CD4-positive, alpha-beta T cell treated with Interferon alpha-2 for 1 hour (primary cell): ENCODE results near the gene C5orf47.
A peak's percentile ranks its signal among the peaks of the same experiment; 100 is the strongest.

Experiments used
- DNase-seq, 2 donors: peaks; one replicate each; pipeline ENCODE4 v3.0.0-alpha.2; 2020 to 2022

The C5orf47 gene, protein sequence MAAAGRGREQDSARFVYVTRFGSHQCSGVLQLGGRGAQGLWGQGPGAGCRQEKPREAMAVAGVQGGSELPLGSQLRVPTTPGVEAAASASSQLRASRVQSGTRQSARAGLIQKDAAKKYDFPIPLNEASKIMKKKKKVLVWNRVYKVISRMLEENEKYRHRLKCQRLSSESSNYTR

DNA sequence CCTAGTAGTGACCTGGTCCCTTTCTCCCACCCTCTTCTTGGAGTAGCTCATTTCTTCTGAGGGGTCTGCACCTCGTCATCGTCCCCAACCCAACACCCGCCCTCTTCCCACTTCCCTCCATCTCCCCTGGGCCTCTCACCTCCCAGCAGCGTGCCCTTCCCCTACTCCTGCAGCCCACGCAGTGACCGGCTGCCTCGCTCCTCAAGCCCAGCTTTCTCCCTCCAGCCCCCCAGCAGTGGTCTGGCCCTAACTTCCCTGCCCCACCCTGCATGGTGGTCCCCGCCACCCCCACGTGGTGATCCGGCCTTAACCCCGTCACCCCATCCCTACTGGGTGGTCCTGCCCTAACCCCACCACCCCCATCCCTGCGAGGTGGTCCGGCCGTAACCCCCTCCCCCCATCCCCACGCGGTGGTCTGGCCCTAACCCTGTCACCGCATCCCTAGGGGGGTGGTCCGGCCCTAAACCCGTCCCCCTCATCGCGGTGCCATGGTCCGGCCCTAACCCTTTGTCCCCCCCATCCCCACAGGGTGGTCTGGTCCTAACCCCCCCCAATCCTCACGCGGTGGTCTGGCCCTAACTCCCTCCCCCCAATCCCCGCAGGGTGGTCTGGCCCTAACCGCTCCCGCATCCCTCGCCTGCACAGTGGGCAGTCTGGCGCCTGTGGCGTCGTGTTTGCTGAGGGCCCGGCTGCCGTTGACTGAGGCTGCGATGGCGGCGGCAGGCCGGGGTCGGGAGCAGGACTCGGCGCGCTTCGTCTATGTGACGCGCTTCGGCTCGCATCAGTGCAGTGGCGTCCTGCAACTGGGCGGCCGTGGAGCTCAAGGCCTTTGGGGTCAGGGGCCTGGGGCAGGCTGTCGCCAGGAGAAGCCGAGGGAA, at the start of gene C5orf47:
TSS of gene C5orf47 (plus strand) at position 617 of the 878 bp plus-strand sequence. CDS start at position 711, 94 bp downstream.
- no peak for DNase-seq

DNA sequence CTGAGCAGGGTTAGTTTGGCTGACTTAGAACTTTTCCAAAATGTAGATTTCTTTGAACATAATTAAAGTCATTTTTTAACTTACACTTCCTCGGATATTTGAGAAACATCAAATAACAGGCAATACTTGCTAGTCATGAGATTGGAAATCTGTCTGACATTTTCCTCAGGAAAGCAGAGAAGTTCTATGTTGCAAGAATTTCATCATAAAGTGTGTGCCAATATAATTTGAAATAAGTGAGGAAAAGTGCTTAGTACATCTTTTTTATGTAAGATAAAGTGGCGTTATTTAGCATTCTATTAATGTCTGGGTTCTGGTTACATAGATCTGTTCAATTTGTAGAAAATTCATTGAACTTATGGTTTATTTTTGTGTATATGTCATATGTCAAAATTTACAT, 48.7 kb upstream of the C5orf47 start:
- DNase-seq = no peak

DNA sequence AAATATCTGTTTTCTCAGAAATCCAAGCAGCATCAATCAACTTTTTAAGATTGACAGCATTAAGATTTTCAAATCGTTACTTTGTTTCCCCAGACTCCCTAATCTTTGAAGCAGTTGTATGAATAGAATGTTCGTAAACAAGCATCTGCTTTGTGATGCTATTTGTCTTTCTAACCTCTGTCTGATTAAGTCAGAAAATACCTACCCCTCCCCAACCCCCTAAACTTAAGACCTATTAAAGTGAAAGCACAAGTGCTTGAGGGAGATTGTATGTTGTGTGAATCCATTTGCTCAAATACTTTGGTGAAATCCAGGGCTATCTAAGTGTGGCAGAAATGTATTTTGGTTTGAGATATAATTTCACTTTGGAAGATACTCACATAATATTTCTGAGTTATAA, 47.9 kb upstream of the C5orf47 start:
- DNase-seq = no peak

DNA sequence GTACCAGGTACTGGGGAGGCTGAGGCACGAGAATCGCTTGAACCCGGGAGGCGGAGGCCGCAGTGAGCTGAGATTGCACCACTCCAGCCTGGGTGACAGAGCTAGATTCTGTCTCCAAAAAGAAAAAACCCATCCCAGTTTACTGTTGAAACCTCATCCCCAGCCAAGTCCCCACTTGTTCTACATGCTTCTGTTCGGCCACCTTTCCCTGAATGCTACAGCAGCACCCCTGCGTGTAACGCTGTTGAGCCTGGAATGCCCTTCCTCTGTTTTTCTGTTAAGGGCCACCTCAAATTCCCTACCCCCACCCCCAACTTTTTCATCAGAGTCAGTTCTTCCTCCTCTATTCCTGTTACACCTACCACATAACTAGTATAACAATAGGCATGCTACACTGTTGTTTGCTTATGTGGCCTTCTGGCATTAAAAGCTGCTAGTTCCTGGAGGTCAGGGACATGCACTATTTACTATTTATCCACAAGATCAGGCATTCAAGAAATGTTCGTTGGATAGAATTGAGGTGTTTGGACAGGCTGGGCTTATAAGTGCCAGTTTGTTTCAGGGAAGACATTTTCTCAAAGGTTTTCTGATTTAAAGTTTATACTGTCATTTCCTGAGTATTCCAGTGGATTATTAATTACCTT, 47.1 kb upstream of the C5orf47 start:
- DNase-seq = no peak

DNA sequence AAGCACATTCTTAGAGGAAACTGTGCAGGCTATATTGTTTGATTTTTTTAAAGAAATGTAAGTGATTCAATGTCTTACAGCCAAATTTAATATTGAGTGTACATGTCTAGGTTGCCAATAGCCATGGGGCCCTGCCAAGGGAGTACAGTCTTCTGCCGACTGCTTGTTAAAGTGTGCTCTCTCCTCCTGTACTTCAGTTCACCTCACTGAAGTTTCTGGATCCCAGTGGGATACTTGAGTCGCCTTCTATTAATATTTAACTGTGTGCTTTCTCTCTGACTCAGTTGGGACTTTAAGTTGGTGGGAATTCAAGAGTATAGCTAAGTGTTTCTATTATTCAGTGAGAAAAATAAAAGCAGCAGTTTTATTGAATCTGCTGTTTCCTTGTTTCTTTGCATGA, 44.5 kb upstream of the C5orf47 start:
- DNase-seq = no peak

DNA sequence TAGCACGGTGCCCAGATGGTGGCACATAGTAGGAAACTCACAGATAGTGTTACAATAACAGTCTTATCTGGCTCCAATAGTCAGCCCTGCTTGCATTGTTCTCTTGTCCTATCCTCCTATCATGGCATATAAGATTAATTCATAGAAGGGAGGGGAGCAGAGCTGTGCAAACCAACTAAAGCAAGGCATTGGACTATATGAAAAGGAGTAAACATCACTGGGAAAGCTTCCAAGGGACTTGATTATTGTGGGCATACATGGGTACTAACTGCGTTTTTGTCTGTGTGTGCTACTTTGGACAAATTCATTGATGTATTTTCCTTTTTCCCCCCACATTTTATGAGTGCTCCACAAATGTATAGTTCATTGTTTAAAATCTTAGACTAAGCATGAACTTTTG, 43.8 kb upstream of the C5orf47 start:
- no peak for DNase-seq

DNA sequence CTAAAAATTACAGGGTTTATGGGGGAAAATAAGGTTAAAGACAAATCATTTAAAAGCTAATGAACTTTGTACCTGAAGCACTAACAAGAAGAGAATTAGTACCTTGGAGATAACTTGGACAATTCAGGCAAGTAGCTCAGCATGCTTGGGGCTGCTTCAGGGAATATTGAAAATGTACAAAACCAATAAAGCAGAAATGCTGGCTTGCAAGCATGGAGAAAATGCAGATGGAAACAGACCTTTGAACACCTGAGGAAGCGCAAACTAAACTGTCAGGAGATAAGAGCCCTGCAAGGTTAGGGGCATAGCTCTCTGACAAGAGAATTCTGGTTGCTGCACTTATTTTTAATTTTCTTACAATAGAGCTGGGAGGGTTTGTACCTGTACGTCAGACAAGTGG, 42.6 kb upstream of the C5orf47 start:
- DNase-seq = no peak

DNA sequence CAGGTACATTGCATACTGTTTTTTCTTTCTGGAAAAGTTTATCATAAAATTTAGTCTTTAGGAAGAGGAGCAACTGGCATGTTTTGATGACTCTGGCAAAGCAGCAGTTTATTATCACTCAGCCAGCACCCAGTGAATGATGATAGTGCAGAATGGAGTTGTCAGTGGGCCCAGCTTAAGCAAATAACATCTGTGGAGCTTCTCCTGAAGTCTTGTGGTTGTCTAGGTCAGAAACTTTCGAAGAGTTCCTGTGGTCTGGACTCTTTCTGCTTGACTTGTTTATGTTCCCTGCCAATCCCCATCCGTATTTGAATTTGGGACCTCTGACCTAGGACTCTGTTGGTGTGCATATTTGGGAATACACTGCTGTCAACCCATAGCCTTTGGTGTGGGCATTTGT, 38.1 kb upstream of the C5orf47 start:
- DNase-seq = no peak

DNA sequence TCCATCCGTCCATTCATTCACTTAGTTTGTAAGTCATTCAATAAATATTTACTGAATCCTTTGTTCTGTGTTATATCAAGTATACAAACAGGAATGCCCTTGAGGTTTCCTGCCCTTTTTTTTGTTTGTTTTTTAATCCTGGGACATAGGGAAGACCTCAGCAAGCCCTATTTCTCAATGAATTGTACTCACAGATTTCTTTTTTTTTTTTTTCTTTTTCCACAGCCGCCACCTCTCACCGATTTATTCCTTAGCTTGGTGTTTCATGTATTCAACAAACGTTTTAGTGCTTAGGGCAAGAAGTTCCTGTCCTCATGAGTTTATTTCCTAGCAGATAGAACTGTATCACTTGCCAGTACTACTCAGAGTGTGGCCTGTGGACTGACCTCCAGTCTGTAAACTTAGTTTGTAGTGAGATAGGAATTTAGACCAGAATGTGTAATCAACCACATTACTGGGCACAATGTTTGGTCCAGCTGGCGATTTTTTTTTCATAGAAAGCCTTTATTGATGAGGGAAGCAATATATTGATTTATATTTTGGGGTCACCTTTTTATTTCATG, 35.4 kb upstream of the C5orf47 start:
- no peak for DNase-seq

DNA sequence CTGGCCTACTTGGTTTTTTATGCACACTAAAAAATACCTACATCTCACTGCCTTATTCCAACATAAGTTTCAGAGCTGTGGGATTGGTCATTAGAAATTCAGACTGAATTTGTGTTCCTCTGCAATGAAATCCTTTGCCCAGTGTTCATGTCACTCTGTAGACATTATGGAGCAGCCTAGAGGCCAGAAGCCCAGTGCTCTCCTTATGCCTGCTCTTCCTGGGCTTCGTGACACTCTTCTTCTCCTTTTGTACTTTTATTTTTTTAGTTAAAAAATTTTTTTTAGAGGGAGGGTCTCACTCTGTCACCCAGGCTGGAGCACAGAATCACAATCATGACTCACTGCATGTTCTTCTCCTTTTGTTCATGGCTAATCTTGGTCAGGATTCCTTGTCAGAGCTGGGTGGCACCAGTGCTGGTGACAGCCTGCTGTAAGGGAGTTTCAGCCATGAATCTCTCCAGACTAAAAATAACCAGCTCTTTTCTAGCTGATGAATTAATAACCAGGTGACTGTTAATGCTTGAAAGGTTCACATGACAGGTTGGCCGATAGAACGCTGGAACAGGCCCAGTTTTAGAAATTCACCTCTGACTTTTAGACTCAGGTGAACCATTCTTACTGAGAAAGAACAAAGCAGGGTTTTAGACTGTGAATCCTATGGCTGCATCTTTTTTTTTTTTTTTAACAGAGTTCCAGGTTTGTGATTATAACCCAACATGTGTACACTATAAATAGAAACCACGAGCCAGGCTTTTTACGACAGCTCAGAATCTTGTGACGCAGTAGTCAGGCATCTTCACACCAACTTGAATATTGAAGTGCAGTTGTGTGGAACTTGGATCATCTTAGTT, 34.1 kb upstream of the C5orf47 start:
- DNase-seq = no peak

DNA sequence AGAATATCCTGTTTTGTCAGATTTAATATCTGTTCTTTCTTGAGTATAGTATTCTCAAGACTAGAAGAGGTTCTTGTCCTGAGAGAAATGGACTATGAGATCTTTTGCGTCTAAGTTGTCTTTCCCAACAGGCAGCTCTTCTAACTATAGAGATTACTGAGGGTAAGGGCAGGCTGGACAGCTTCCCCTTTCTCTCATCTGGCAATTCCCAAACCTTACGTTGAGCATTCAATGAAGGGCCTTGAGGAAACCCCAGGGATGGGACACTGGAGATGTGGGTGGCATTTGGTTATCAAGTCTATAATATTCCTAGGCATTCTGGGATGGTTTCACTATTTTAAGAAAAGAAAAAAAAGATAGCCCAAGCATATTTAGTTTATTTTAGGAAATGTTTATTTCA, 28.0 kb upstream of the C5orf47 start:
- DNase-seq = no peak

DNA sequence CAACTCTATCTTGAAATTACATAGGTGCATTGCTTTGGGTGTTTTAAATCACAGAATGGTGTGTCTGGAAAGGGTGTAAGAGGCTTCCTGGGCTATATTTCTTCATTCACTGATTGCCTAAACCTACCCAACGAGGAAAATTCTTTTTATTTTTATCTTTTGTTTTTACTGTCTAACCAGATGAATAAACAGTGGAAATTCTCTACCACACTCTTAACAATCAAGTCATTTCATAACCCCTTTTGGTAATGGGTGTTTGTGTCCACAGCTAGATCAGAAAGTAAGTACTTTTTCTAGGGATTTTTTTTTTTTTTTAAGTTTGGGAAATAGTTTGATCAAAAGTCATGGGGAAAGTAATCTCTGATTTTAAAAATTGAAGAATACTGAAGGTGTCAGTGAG, 27.6 kb upstream of the C5orf47 start:
- DNase-seq = no peak

DNA sequence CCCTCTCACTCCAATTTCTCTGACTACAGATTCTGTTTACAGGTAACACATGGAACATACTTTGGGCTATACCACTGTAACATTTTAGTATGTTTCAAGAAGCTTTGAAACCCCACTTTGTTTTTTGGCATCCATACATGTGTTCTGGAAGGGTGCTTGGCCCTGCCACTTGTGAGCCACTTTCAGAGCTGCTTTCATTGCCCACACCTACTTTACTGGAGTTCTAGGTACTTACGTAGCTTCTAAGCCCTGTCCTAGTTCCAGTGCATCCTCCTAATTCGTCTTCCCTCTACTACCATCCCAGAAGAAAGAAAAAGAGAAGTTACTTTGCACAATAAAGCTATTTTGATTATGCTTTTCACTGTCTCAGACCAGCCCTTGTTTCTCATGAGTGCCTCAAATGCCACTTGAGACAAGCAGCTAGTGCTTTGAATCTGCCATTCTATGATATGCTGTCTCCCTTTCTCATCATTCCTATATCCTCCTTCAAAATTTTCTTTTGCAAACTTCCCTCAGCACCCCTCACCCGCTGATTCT, 26.5 kb upstream of the C5orf47 start:
- no peak for DNase-seq

DNA sequence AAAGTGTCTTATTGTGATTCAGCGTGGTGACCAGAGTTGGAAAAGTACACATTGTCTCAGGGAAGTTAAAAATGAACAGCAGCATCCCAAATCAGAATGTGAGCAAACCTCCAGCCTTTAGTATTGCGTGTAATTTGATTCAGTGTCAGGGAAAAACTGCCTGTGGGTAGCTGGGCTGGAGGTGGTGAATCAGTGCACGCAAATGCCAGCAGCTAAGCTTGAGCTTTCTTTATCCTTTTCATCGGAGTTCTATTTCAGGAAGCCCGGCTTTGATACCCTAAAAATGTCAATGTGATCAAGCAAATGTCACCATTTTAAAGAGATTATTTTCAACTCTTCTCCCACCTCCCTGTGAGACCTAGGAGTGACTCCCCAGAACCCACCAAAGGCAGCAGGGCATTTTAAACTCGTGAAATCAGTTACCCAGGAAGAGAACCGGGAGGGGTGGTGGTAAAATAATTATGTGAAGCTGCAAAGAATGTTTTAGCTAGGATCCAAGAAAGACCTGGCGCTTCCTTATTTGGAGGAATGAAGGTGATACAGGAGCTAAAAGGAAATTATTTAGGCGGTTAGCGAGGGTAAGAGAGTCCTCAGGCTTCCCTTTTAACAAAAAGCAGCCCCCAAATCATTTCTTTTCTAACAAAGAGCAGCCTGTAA, 25.7 kb upstream of the C5orf47 start:
- no peak for DNase-seq

DNA sequence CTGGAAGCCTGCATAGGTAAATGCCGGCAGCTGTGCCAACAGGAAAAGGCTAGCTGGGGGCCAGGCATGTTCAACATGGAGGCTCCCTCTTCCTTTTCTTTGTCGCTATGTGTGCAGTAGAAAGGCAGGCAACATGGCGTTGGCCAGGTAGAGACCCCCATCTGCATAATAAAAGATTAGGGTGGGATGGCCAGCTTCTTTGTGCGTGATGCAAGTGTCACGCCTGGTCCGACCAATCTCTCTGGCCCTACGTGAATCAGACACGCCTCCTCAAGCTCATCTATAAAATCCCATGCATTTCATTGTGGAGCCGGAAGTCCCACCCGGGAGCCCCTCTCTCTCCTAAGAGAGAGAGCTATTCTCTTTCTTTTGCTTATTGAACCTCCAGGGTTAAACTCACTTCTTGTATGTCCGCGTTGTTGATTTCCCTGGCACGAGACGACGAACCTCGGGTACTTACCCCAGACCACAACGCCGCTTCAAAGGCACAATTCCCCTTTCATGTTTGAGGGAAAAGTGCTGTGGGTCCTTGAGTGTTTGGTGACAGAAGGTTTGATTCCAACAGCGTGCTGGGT, 25.0 kb upstream of the C5orf47 start:
- peak in 1 of 2 donors; percentile 36 for DNase-seq

DNA sequence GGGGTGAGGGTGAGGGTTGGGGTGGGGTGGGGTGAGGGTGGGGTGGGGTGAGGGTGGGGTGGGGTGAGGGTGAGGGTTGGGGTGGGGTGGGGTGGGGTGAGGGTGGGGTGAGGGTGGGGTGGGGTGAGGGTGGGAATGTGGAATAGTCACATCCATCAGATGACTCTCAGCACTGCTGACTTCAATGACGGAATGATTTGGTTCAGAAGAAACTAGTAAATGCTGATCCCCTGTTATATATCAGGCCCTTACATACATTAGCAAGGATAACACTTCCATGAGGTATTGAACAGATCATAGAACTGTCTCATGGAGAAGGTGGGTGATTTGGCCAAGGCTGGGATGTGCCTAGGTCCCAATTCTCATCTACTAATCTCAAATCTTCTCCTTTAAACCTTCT, 24.5 kb upstream of the C5orf47 start:
- no peak for DNase-seq

DNA sequence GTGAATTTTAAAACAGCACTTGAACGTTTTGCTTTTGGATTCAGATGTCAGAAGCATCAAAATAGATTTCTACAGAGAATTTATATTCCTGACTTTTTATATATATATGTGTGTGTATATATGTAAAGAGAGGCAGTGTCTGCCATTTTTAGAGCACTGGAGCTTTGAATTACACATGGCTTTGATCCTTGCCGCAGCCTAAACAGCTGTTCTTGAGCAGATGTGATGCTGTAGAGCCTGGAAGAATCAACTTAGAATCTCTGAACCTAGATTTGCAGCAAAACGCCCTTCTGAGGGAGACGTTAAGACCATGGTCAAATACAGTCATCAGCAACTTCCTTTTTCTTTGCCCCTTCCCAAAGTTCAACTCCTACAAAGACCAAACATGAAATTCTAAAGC, 21.7 kb upstream of the C5orf47 start:
- no peak for DNase-seq

DNA sequence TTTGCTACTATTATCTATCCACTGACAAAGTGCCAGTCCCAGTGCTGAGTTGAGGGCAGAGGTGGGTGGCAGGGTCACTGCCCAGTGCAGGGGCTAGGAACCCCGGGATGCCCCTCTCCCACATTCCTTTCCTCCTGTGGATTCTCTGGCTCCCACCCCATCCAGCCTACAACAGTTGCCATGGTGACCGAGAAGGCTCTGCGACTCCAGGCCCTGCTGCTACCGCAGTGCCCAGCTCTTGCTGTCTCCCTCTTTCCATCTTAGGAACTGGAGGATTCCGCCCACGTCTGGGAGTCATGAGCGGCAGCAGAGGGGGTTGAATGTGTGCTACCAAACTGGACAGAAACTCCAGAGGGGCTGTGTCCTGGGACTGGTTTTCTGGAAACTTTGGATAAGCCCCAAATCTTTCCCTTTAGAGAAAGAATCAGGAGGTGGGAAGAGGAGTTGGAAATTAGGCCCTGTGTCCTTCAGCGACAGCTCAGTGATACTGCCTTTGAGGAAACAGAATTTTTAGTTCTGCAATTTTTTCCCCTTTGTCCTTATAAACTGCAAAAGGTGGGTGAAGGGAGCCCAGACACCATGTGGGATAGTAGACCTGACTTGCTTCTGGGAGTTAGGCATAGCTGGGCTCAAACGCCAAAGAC, 20.7 kb upstream of the C5orf47 start:
- DNase-seq = no peak

DNA sequence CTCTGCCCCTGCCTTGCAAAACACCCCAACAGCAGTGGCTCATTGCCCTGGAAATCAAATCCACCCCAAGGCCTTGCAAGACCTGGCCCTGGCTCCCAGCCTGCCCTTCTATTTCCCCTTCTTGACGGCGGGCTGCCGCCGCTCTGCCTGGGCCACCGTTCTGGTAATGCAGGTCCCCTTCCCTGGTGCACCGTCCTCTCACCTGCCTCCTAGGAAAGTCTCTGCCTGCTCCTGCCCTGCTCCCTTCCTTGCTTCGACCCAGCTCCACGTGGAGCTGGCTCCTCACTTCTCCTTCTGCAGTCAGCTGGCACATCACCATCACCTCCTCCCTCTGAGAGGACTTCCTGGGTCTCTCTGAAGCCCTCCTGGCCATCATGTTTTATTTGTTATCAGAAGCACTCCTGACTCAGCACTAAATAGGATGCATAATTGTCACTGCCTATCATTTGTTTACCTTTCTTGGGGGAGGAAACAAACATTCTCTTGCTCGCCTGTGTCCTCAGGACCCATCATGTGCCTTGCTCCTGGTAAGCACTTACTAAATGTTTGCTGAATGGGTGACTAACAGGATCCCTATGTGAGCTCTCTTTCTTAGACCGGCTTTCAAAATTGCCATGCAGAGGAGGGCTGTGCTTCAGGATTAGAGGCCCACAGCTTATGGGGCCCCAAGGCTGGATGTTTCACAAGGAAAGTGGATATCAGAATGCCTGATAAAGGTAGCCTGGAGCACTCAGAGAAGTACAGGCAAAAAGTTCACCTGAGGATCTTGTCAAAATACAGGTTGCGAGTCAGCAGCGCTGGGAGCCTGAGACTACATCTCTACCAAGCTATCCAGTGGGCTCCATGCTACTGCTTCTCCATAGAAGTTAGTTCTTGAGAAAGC, 19.6 kb upstream of the C5orf47 start:
- DNase-seq = no peak
